Endothelial cell of umbilical vein (primary cell): ENCODE data around the gene SLC25A27.
A peak's percentile ranks its signal among the peaks of the same experiment; 100 is the strongest.

Source experiments
- EZH2 ChIP-seq: IDR thresholded peaks from 2 replicates; pipeline ENCODE4 v1.6.1; 2012; ENCODE audit warnings: borderline replicate concordance, low read depth, mild to moderate bottlenecking, moderate library complexity, low read length, inconsistent platforms; ENCODE audit not compliant: severe bottlenecking
- FOS ChIP-seq: IDR thresholded peaks from 2 replicates; pipeline ENCODE4 v1.6.1; 2011; ENCODE audit warnings: mild to moderate bottlenecking, low read length, moderate library complexity, borderline replicate concordance; ENCODE audit not compliant: insufficient read depth
- GATA2 ChIP-seq: IDR thresholded peaks from 2 replicates; pipeline ENCODE4 v1.7.0; 2011; ENCODE audit warnings: low read depth, mild to moderate bottlenecking, moderate library complexity, mixed read lengths, low read length; ENCODE audit not compliant: insufficient read length, insufficient read depth
- POLR2A ChIP-seq: IDR thresholded peaks from 2 replicates; pipeline ENCODE4 v1.6.1; 2012; ENCODE audit warnings: low read depth, mild to moderate bottlenecking, control low read depth, low read length
- TF ChIP-seq, protein P1 (sequence below), 2 donors: IDR thresholded peaks; 1 replicate in 1 of 2; 2 replicates in 1 of 2; pipeline ENCODE4 v1.5.1; 2011; ENCODE audit warnings: low read length in 2 of 2, mild to moderate bottlenecking in 2 of 2, moderate library complexity in 2 of 2, control low read depth in 1 of 2, inconsistent platforms in 1 of 2, low read depth in 1 of 2; ENCODE audit not compliant: insufficient read depth in 1 of 2; ENCODE audit errors: extremely low read depth in 1 of 2
- TF ChIP-seq, protein P2 (sequence below): IDR thresholded peaks from 2 replicates; pipeline ENCODE4 v1.6.1; 2011; ENCODE audit not compliant: insufficient read depth, insufficient read length

DNA sequence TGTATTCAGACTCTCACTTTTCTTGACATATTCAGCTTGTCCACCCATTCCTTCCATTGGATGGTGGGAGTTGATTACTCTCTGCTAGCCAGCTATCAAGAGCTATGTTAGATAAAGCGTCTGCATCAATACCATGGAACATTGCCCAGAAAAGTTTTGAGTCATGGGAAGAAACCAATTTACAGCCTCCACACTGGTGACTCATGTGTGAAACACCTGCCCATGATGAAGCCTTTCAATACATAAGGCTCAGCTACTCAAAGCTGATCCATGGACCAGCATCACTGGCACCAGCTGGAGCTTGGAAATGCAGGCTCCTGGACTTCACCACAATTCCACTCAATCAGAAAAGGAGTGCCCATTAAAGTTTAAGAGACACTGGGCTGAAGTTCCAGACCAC, 66.3 kb downstream of the SLC25A27 start:
- TF ChIP-seq, protein P1, sequence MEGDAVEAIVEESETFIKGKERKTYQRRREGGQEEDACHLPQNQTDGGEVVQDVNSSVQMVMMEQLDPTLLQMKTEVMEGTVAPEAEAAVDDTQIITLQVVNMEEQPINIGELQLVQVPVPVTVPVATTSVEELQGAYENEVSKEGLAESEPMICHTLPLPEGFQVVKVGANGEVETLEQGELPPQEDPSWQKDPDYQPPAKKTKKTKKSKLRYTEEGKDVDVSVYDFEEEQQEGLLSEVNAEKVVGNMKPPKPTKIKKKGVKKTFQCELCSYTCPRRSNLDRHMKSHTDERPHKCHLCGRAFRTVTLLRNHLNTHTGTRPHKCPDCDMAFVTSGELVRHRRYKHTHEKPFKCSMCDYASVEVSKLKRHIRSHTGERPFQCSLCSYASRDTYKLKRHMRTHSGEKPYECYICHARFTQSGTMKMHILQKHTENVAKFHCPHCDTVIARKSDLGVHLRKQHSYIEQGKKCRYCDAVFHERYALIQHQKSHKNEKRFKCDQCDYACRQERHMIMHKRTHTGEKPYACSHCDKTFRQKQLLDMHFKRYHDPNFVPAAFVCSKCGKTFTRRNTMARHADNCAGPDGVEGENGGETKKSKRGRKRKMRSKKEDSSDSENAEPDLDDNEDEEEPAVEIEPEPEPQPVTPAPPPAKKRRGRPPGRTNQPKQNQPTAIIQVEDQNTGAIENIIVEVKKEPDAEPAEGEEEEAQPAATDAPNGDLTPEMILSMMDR (IDR thresholded peaks at IDR 0.05; ENCODE audit: extremely low read depth in 1 of 2, insufficient read depth in 1 of 2, low read depth in 1 of 2, low read length in 2 of 2): no peak
- TF ChIP-seq POLR2A (no peak), EZH2 (no peak), FOS (peak; percentile 11), GATA2 (no peak)
- TF ChIP-seq, protein P2, sequence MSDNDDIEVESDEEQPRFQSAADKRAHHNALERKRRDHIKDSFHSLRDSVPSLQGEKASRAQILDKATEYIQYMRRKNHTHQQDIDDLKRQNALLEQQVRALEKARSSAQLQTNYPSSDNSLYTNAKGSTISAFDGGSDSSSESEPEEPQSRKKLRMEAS: no peak
